AG04449 (cell line): ENCODE results near the gene LRSAM1.

ENCODE experiments used
- CTCF ChIA-PET: fragments of 350-600 bp; formaldehyde crosslinking; extraction: SDS; loops from one replicate; lab custom pipeline; 2021; ENCODE audit warnings: antibody characterized with exemption; lab: Yijun Ruan, JAX
- POLR2A ChIA-PET: fragments of 400-600, 350-600 bp; formaldehyde crosslinking; extraction: SDS; loops from one replicate; lab custom pipeline; 2020; ENCODE audit warnings: antibody characterized with exemption, inconsistent platforms; lab: Yijun Ruan, JAX
- DNase-seq: peaks from one replicate; pipeline ENCODE4 v3.0.0-alpha.2; 2010; ENCODE audit warnings: low read depth, low spot score
- H3K4me3 ChIP-seq: 2 replicates; pipeline ENCODE4 v1.5.1; 2011; ENCODE audit warnings: low read depth, mild to moderate bottlenecking, control low read depth, low read length
- TF ChIP-seq, protein P1 (sequence below): IDR thresholded peaks from one replicate; pipeline ENCODE4 v1.5.1; 2011; ENCODE audit warnings: mild to moderate bottlenecking, moderate library complexity, low read length, control low read depth, inconsistent platforms; ENCODE audit not compliant: insufficient read depth; ENCODE audit errors: missing control alignments

LRSAM1 gene

DNA sequence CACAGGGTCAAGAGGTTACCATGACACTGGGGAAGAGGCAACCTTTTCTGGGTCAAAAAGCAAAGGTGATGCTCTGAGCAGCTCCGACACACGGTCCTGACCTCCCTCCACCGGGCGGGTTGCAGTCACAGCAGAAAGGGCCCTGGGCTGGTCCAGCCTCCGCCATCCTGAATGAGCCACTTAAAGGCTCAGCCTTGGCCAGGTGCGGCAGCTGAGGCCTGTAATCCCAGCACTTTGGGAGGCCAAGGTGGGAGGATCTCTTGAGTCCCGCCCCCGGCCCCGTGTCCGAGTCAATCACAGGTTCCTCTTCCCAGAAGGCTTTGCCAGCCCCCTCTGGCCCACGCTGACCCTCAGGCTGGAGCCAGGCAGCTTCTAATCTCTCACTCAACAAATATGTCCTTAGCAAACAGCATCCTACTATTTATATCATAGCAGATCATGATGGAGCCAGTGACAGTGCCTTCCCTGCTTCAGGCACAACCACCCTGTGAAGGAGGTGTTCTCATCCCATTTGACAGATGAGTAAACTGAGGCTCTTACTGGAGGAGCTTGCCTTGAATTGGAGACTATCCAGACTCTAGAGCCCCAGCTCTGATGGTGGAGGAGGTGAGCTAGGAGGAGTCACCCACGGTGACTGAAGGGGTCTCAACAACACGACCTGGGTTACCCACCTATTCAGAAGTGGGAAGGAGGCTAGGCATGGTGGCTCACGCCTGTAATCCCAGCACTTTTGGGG is 79.1 kb downstream of the LRSAM1 start:
- DNase-seq, result no peak
- H3K4me3 ChIP-seq, result no peak overlapping the region
- CTCF ChIA-PET, result interaction anchor here (2.5 kb wide), 1 partner anchor 9 kb away, joined by 7 read pairs; no protein-coding TSS in a partner anchor
- TF ChIP-seq, protein P1, sequence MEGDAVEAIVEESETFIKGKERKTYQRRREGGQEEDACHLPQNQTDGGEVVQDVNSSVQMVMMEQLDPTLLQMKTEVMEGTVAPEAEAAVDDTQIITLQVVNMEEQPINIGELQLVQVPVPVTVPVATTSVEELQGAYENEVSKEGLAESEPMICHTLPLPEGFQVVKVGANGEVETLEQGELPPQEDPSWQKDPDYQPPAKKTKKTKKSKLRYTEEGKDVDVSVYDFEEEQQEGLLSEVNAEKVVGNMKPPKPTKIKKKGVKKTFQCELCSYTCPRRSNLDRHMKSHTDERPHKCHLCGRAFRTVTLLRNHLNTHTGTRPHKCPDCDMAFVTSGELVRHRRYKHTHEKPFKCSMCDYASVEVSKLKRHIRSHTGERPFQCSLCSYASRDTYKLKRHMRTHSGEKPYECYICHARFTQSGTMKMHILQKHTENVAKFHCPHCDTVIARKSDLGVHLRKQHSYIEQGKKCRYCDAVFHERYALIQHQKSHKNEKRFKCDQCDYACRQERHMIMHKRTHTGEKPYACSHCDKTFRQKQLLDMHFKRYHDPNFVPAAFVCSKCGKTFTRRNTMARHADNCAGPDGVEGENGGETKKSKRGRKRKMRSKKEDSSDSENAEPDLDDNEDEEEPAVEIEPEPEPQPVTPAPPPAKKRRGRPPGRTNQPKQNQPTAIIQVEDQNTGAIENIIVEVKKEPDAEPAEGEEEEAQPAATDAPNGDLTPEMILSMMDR, result no peak
- POLR2A ChIA-PET, result interaction anchor here (1.1 kb wide), 1 partner anchor 10 kb away, joined by 3 read pairs; no protein-coding TSS in a partner anchor

DNA sequence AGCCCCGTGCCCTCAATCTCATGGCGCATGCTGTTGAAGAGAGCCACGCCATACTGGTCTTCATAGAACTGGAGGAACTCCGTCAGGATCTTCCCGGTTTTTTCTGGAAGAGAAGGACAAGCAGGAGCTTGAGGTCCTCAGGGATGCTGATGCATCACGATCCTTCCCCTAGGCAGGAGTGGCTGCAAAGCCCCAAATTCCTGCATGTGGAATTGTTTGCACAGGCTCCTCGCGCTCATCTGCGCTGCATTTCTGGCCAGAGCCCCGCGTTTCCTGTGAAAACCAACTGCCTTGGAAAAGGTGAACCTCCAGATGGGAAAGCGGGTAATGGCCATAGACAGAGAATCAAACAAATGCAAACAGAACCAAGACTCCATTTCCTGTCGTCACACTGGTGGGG is 80.4 kb downstream of the LRSAM1 start:
- DNase-seq, result no peak
- ChIA-PET CTCF (interaction anchor here (0.9 to 2.5 kb wide), 2 partner anchors 10 to 203 kb away, joined by 3 to 7 read pairs; no protein-coding TSS in a partner anchor), POLR2A (interaction anchor here (1.1 kb wide), 1 partner anchor 11 kb away, joined by 3 read pairs; no protein-coding TSS in a partner anchor)
- no peak overlapping the region for H3K4me3 ChIP-seq
- TF ChIP-seq, protein P1, result no peak

DNA sequence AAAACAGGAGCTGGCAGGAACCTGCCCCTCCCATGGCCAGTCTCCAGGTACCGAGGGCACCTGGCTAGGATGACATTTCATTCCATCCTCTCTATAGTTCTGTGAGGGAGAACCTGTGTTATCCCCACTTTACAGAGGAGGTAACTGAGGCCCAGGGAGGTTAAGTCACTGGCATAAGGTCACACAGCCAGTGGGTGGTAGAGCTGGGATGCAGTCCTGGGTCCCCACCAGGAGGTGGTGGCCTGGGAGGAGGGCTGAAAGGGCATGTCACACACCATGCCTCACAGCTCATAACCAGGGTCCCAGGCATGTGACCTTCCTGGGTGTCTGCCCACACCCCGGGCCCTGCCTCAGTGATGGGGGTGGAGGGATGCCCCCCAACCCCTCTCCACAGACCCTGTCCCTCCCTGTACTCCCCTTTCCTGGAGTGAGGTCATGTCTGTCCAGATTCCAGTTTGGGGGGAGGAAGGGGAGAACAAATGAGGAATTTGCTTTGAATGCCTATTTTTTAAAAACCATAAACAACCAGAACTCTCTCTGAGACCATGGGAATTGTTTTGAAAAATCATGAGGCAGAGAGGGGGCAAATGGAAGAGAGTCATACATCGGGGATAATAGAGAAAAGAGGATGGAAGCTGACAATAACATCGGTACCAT is 83.1 kb downstream of the LRSAM1 start:
- H3K4me3 ChIP-seq, result no peak overlapping the region
- ChIA-PET POLR2A (no interaction called here), CTCF (interaction anchor here (0.8 to 7.2 kb wide), 5 partner anchors 8 to 200 kb away, joined by 3 to 89 read pairs (median 4); partner anchors contain the start of gene TOR2A)
- no peak for DNase-seq
- TF ChIP-seq, protein P1, result no peak

DNA sequence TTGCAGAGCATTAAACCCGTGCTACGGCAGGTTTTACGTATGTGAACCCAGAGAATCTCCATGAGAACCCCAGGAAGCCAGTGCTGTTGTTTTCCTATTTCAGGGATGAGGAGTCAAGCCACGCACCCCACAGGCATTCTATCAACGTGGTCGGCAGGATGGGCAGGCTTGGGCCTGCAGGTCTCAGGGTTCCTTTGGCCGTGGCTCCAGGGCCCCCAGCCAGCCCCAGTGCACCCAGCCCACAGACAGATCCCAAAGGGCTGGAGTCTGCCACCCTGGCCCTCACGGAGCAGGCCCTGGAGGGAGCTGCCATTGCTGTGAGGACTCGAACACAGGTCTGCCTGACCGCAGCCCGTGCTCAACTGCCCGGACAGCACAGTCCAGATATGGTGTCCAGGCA is 83.6 kb downstream of the LRSAM1 start:
- no peak for DNase-seq
- ChIA-PET CTCF (interaction anchor here (0.8 to 7.2 kb wide), 5 partner anchors 8 to 200 kb away, joined by 3 to 89 read pairs (median 6); partner anchors contain the start of gene TOR2A), POLR2A (interaction anchor here (1.1 kb wide), 1 partner anchor 32 kb away, joined by 3 read pairs; no protein-coding TSS in a partner anchor)
- H3K4me3 ChIP-seq, result no peak overlapping the region
- TF ChIP-seq, protein P1, result no peak

DNA sequence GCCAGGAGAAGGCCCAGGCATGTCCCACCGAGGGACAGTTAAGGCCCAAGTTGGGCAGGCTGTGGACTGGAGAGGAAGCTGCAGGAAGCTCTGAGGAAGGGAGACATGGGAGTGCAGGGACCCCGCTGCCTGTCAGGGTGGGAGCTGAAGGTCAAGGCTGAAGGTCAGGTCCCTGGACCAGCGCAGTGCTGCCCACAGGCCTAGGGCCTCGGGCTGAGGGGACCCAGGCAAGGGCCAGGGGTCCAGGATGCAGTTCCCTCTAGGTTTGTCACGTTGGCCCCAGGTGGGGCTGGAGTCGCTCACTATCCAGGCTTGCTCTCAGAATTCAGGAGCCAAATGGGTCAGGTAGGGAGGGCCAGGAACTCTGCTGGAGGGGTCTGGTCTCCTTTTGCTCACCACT is 84.1 kb downstream of the LRSAM1 start:
- ChIA-PET POLR2A (interaction anchor here (1.1 kb wide), 1 partner anchor 32 kb away, joined by 3 read pairs; no protein-coding TSS in a partner anchor), CTCF (interaction anchor here (0.8 to 7.2 kb wide), 4 partner anchors 9 to 199 kb away, joined by 3 to 89 read pairs (median 11); partner anchors contain the start of gene TOR2A)
- no peak overlapping the region for H3K4me3 ChIP-seq
- TF ChIP-seq, protein P1, result no peak
- no peak for DNase-seq

DNA sequence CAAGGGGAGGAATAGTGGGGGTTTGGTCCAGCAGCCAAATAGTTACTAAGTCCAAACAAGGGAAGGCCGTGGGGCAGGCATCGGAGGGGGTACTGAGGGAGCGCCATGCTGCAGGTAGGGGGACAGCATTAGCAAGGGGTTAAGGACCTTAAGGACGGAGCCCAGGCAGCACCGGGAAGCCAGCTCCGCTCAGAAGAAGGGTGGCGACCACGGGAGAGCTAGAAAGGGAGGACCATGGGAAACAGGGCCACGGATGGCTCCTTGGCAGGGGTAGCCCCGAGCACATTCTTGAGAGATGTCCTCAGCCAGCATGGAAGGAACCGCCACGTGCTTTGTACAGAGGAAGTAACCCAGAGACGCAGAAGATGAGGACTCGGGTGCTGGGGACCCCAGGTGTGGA is 84.5 kb downstream of the LRSAM1 start:
- CTCF ChIA-PET, result interaction anchor here (1.0 to 7.2 kb wide), 8 partner anchors 9 to 269 kb away, joined by 3 to 89 read pairs (median 4); no protein-coding TSS in a partner anchor
- no peak overlapping the region for H3K4me3 ChIP-seq
- POLR2A ChIA-PET, result interaction anchor here (1.1 to 1.9 kb wide), 3 partner anchors 13 to 33 kb away, joined by 3 to 7 read pairs (median 4); no protein-coding TSS in a partner anchor
- DNase-seq, result no peak
- TF ChIP-seq, protein P1, result no peak
